ENCODE results near the gene PTPRC.

- TF ChIP-seq ZFP41 (tag by site-specific recombination; IDR thresholded peaks at IDR 0.05; ENCODE audit: borderline replicate concordance) (no peak), ZNF670 (tag by site-specific recombination; IDR thresholded peaks at IDR 0.05; ENCODE audit: low read depth) (no peak), KLF9 (tag by site-specific recombination; IDR thresholded peaks at IDR 0.05; ENCODE audit: low read depth) (no peak), ZSCAN30 (tag by site-specific recombination; IDR thresholded peaks at IDR 0.05) (no peak), CTCF (tag by site-specific recombination; IDR thresholded peaks at IDR 0.05) (no peak), ZNF549 (tag by site-specific recombination; IDR thresholded peaks at IDR 0.05) (no peak), ZNF707 (tag by site-specific recombination; IDR thresholded peaks at IDR 0.05) (no peak), ZNF112 (tag by site-specific recombination; IDR thresholded peaks at IDR 0.05) (no peak), ZNF155 (tag by site-specific recombination; IDR thresholded peaks at IDR 0.05) (no peak), ZEB2 (tag by site-specific recombination; IDR thresholded peaks at IDR 0.05) (no peak), ZNF335 (tag by site-specific recombination; conservative IDR thresholded peaks at IDR 0.05) (no peak)
Observed at GRCh38 chr1:198638441-198638840, 399 bp upstream of the PTPRC start.
